A673 (cell line): ENCODE results near the gene CAVIN3. TPM values are rescaled to one million over a fixed set of nuclear protein-coding genes. Genes with fewer than 3 reads are reported as not detected.

Source experiments
- BruUV-seq: library from RNA; stranded (reverse); fragments of 400-500 nt; replicated peaks from 2 replicates; lab custom pipeline; 2021; lab: Mats Ljungman, UMichigan
- CTCF ChIA-PET: fragments of 300-600 bp; sonication (Branson Sonifier 250); formaldehyde crosslinking; loops from one replicate; lab custom pipeline; 2022; ENCODE audit warnings: antibody characterized with exemption; lab: Charles Lee
- POLR2A ChIA-PET: fragments of 300-600 bp; sonication (Branson Sonifier 250); formaldehyde crosslinking; loops from one replicate; lab custom pipeline; 2022; ENCODE audit warnings: antibody characterized with exemption; ENCODE audit not compliant: low non-redundant PET; lab: Charles Lee
- DNase-seq: peaks from one replicate; pipeline ENCODE4 v3.0.0-alpha.2; 2015; ENCODE audit warnings: low spot score
- H3K27ac ChIP-seq: fragments of 200-600 bp; sonication (generic); 2 replicates; pipeline ENCODE4 v1.5.1; 2016; ENCODE audit warnings: mixed run types, low read depth, mild to moderate bottlenecking, mixed read lengths, antibody characterized with exemption, low read length; ENCODE audit not compliant: poor library complexity, severe bottlenecking
- H3K27me3 ChIP-seq: fragments of 200-600 bp; sonication (generic); replicated peaks from 2 replicates; pipeline ENCODE4 v1.6.1; 2017; ENCODE audit warnings: mixed run types, low read depth, mild to moderate bottlenecking, mixed read lengths, antibody characterized with exemption, low read length; ENCODE audit not compliant: insufficient read depth, poor library complexity
- H3K36me3 ChIP-seq: fragments of 200-600 bp; sonication (generic); 2 replicates; pipeline ENCODE4 v1.6.1; 2016; ENCODE audit warnings: mixed run types, mild to moderate bottlenecking, mixed read lengths, antibody characterized with exemption, low read length; ENCODE audit not compliant: insufficient read depth, poor library complexity, severe bottlenecking
- H3K4me1 ChIP-seq: fragments of 200-600 bp; sonication (generic); 2 replicates; pipeline ENCODE4 v1.6.1; 2017; ENCODE audit warnings: mixed run types, mild to moderate bottlenecking, mixed read lengths, antibody characterized with exemption, low read length; ENCODE audit not compliant: insufficient read depth, poor library complexity, severe bottlenecking
- H3K4me3 ChIP-seq: fragments of 200-600 bp; sonication (generic); 2 replicates; pipeline ENCODE4 v1.5.1; 2016; ENCODE audit warnings: low read depth, mixed run types, mild to moderate bottlenecking, mixed read lengths, low read length; ENCODE audit not compliant: poor library complexity, severe bottlenecking
- H3K9me3 ChIP-seq: fragments of 200-600 bp; sonication (generic); 2 replicates; pipeline ENCODE4 v1.6.1; 2016; ENCODE audit warnings: mixed run types, low read depth, mild to moderate bottlenecking, mixed read lengths, antibody characterized with exemption, low read length; ENCODE audit not compliant: poor library complexity, severe bottlenecking
- EZH2 ChIP-seq: fragments of 200-600 bp; sonication (generic); IDR thresholded peaks from 2 replicates; pipeline ENCODE4 v1.6.1; 2017; ENCODE audit warnings: borderline replicate concordance, low read depth, mild to moderate bottlenecking, mixed read lengths, antibody characterized with exemption, low read length; ENCODE audit not compliant: poor library complexity, severe bottlenecking
- intact Hi-C: fragments of 100-400 bp; cut with micrococcal nuclease; formaldehyde crosslinking; loops from one replicate; pipeline ENCODE4 v1.10.0; 2022; ENCODE audit not compliant: unreplicated experiment
- total RNA-seq: library from RNA; stranded (reverse); gene quantifications from 2 replicates; pipeline ENCODE4 v1.2.3, GENCODE V29; 2021
- TF ChIP-seq, protein P1 (sequence below): fragments of 300-800, 200-600 bp; sonication (generic); conservative IDR thresholded peaks from 2 replicates; pipeline ENCODE4 v1.5.1; 2017; ENCODE audit warnings: low read depth, mild to moderate bottlenecking, antibody characterized with exemption, low read length, moderate library complexity, mixed read lengths

The CAVIN3 gene
- total RNA-seq, 1 experiment from 2014 or later: 1.3 TPM

- ChIA-PET POLR2A (no interaction called here), CTCF (no interaction called here)
- Histone ChIP-seq H3K27me3 (no peaks in the 10 kb centered on the region), H3K4me1 (no peaks in the 10 kb centered on the region), H3K36me3 (no peaks in the 10 kb centered on the region), H3K9me3 (no peaks in the 10 kb centered on the region), H3K4me3 (no peak overlapping the region), H3K27ac (no peak overlapping the region)
- no peak for TF ChIP-seq EZH2
- TF ChIP-seq, protein P1, sequence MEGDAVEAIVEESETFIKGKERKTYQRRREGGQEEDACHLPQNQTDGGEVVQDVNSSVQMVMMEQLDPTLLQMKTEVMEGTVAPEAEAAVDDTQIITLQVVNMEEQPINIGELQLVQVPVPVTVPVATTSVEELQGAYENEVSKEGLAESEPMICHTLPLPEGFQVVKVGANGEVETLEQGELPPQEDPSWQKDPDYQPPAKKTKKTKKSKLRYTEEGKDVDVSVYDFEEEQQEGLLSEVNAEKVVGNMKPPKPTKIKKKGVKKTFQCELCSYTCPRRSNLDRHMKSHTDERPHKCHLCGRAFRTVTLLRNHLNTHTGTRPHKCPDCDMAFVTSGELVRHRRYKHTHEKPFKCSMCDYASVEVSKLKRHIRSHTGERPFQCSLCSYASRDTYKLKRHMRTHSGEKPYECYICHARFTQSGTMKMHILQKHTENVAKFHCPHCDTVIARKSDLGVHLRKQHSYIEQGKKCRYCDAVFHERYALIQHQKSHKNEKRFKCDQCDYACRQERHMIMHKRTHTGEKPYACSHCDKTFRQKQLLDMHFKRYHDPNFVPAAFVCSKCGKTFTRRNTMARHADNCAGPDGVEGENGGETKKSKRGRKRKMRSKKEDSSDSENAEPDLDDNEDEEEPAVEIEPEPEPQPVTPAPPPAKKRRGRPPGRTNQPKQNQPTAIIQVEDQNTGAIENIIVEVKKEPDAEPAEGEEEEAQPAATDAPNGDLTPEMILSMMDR: no peak
- intact Hi-C loops: no loop called here
- no TSS peak for BruUV-seq
- no peak for DNase-seq
Measured at GRCh38 chr11:6273188-6273587, 47.1 kb downstream of the CAVIN3 start.

DNA sequence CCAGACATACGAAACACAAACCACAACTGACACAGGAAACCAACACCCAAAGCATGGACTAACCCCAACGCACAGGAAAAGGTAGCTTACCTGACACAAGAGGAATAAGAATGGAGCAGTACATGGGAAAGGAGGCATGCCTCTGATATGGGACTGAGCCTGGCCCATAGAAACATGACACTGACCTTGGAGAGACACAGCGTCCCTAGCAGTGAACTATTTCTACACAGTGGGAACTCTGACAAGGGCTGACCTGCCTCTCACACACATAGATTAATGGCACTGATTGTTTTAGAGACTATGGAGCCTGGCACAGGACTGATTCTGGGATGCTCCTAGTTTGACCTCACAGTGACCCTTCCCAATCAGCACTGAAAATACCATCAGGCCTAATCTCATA, 48.7 kb downstream of the CAVIN3 start:
- H3K4me1 ChIP-seq: no peaks in the 10 kb centered on the region
- H3K9me3 ChIP-seq: no peaks in the 10 kb centered on the region
- no peak for DNase-seq
- no peak for TF ChIP-seq EZH2
- TF ChIP-seq, protein P1: no peak
- ChIA-PET CTCF (no interaction called here), POLR2A (no interaction called here)
- H3K4me3 ChIP-seq: no peak overlapping the region
- H3K27ac ChIP-seq: no peak overlapping the region
- no peaks in the 10 kb centered on the region for H3K27me3 ChIP-seq
- no TSS peak for BruUV-seq
- no peaks in the 10 kb centered on the region for H3K36me3 ChIP-seq
- intact Hi-C loops: no loop called here

GRCh38 chr11:6270584-6271246, 49.6 kb downstream of the CAVIN3 start:
- POLR2A ChIA-PET: no interaction called here

More at GRCh38 chr11:6270584-6271246, 49.6 kb downstream of the CAVIN3 start:
- DNase-seq: no peak
- H3K4me3 ChIP-seq: no peak overlapping the region
- no peaks in the 10 kb centered on the region for H3K27me3 ChIP-seq
- TF ChIP-seq EZH2: no peak
- TF ChIP-seq, protein P1: no peak
- no TSS peak for BruUV-seq
- no peaks in the 10 kb centered on the region for H3K4me1 ChIP-seq
- H3K27ac ChIP-seq: no peak overlapping the region
- H3K9me3 ChIP-seq: no peaks in the 10 kb centered on the region
- intact Hi-C loops: no loop called here
- CTCF ChIA-PET: no interaction called here
- H3K36me3 ChIP-seq: no peaks in the 10 kb centered on the region
